ENCODE data around the gene PGM5. TPM values are rescaled to one million over a fixed set of nuclear protein-coding genes. Genes with fewer than 3 reads are reported as not detected.

PGM5 gene
- total RNA-seq, 1 experiment from 2014 or later: not detected

DNA sequence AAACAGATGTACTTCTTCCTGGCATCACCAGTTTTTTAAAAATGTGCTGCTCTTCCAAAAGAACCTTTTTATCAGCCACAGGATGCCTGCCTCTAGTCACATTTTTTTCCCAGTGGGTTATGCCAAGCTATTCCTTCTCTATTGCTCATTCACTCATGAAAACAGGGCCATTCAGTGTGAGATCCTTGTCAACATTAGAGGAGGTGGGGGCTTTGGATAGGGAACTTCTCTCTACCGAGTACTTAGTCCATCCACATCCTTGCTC, 181.1 kb downstream of the PGM5 start:
- no TSS peak for BruUV-seq (replicated peaks)
- Histone ChIP-seq H3K9me3 (ENCODE audit: low read depth, low read length, poor library complexity, severe bottlenecking) (no peaks in the 10 kb centered on the region), H3K4me1 (ENCODE audit: insufficient read depth, low read length, poor library complexity, severe bottlenecking) (no peaks in the 10 kb centered on the region), H3K27ac (ENCODE audit: low read depth, low read length, poor library complexity, severe bottlenecking) (no peak overlapping the region), H3K27me3 (replicated peaks; ENCODE audit: insufficient read depth, low read depth, low read length, poor library complexity) (no peaks in the 10 kb centered on the region), H3K4me3 (ENCODE audit: low read depth, low read length, poor library complexity, severe bottlenecking) (no peak overlapping the region), H3K36me3 (ENCODE audit: insufficient read depth, low read length, poor library complexity, severe bottlenecking) (no peaks in the 10 kb centered on the region)
- no peak for TF ChIP-seq EZH2 (IDR thresholded peaks at IDR 0.05; ENCODE audit: borderline replicate concordance, low read depth, low read length, poor library complexity, severe bottlenecking)
- TF ChIP-seq, protein P1, sequence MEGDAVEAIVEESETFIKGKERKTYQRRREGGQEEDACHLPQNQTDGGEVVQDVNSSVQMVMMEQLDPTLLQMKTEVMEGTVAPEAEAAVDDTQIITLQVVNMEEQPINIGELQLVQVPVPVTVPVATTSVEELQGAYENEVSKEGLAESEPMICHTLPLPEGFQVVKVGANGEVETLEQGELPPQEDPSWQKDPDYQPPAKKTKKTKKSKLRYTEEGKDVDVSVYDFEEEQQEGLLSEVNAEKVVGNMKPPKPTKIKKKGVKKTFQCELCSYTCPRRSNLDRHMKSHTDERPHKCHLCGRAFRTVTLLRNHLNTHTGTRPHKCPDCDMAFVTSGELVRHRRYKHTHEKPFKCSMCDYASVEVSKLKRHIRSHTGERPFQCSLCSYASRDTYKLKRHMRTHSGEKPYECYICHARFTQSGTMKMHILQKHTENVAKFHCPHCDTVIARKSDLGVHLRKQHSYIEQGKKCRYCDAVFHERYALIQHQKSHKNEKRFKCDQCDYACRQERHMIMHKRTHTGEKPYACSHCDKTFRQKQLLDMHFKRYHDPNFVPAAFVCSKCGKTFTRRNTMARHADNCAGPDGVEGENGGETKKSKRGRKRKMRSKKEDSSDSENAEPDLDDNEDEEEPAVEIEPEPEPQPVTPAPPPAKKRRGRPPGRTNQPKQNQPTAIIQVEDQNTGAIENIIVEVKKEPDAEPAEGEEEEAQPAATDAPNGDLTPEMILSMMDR (conservative IDR thresholded peaks at IDR 0.05; ENCODE audit: low read depth, low read length): no peak
- DNase-seq (ENCODE audit: low spot score): no peak
- intact Hi-C loops (cut with micrococcal nuclease; ENCODE audit: unreplicated experiment): no loop called here
- CTCF ChIA-PET: no interaction called here
- POLR2A ChIA-PET (ENCODE audit: low non-redundant PET): no interaction called here

DNA sequence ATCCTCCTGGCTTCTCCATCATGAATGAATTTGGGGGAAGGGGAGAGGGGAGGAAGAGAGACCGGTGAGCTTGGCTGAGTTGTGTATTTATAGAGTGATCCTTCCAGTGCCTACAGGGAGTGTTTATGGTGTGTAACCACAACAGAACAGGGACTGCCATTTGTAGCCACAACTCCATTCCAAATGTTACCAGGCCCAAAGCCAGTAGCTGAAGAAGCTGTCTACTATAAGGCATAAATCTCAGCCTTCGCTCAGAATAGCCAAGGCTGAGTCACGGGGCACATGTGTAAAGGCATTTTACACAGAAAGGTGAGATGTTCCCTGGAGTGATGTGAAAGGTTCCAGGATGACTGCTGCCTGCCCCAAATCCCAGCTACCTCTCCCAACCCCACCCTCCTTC, 181.8 kb downstream of the PGM5 start:
- BruUV-seq (replicated peaks): no TSS peak
- H3K4me3 ChIP-seq (ENCODE audit: low read depth, low read length, poor library complexity, severe bottlenecking): no peak overlapping the region
- no peak overlapping the region for H3K27ac ChIP-seq (ENCODE audit: low read depth, low read length, poor library complexity, severe bottlenecking)
- ChIA-PET POLR2A (ENCODE audit: low non-redundant PET) (no interaction called here), CTCF (no interaction called here)
- DNase-seq (ENCODE audit: low spot score): no peak
- TF ChIP-seq, protein P1 (conservative IDR thresholded peaks at IDR 0.05; ENCODE audit: low read depth, low read length): no peak
- TF ChIP-seq EZH2 (IDR thresholded peaks at IDR 0.05; ENCODE audit: borderline replicate concordance, low read depth, low read length, poor library complexity, severe bottlenecking): no peak
- intact Hi-C loops (cut with micrococcal nuclease; ENCODE audit: unreplicated experiment): no loop called here
- no peaks in the 10 kb centered on the region for H3K4me1 ChIP-seq (ENCODE audit: insufficient read depth, low read length, poor library complexity, severe bottlenecking)
- no peaks in the 10 kb centered on the region for H3K36me3 ChIP-seq (ENCODE audit: insufficient read depth, low read length, poor library complexity, severe bottlenecking)
- H3K9me3 ChIP-seq (ENCODE audit: low read depth, low read length, poor library complexity, severe bottlenecking): no peaks in the 10 kb centered on the region
- no peaks in the 10 kb centered on the region for H3K27me3 ChIP-seq (replicated peaks; ENCODE audit: insufficient read depth, low read depth, low read length, poor library complexity)

DNA sequence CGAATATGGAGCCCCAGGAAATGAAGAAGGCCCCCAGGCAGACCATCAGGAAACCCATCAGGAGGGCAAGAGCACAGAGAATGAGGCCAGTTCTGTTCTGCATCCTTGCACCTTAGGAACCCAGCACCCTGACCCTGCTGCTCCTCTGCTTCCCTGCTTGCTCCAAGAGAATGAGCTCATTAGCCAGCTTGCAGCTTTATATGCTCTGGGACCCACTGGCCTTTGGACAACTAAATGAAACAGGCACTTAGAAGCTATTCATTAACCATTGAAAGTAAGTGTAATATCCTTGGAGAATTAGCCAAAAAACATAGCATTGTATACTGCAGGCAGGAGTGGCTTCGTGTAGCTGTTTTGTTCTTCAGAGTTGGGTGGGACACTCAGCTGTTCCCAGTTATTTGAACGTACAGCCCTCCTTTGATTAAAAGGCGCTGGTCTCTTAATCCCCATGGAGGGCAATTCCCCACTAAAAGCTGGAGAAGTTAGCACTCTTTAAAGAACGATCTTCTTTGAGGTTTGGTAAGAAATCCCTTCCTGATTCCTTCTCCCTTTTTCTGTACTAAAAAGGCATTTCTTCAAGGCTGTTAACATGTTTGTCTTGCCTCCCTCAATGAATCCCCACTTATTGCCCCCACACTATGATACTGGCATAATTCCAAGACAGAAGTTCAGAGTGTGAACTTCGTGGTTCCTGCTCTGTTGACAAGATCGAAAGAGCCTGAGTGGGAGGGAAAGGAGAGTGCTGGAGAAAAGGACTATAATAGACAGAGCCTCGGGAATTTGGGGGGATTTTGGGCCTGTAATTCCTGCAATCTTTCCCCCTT, 184.5 kb downstream of the PGM5 start, which contains the start of gene TMEM252:
Gene TMEM252, minus strand, starts transcription at position 172 of the 824 bp plus-strand sequence. Its CDS starts 69 bp downstream, at position 103.
- no peaks in the 10 kb centered on the region for H3K4me1 ChIP-seq (ENCODE audit: insufficient read depth, low read length, poor library complexity, severe bottlenecking)
- TF ChIP-seq, protein P1 (conservative IDR thresholded peaks at IDR 0.05; ENCODE audit: low read depth, low read length): no peak
- TF ChIP-seq EZH2 (IDR thresholded peaks at IDR 0.05; ENCODE audit: borderline replicate concordance, low read depth, low read length, poor library complexity, severe bottlenecking): no peak
- CTCF ChIA-PET: no interaction called here
- no peak within 1 kb of the TSS for H3K27ac ChIP-seq (ENCODE audit: low read depth, low read length, poor library complexity, severe bottlenecking)
- H3K9me3 ChIP-seq (ENCODE audit: low read depth, low read length, poor library complexity, severe bottlenecking): no peaks in the 10 kb centered on the region
- no peaks in the 10 kb centered on the region for H3K36me3 ChIP-seq (ENCODE audit: insufficient read depth, low read length, poor library complexity, severe bottlenecking)
- H3K4me3 ChIP-seq (ENCODE audit: low read depth, low read length, poor library complexity, severe bottlenecking): no peak within 1 kb of the TSS
- POLR2A ChIA-PET (ENCODE audit: low non-redundant PET): no interaction called here
- DNase-seq (ENCODE audit: low spot score): no peak
- BruUV-seq (replicated peaks): no TSS peak
- peaks cover 3% of the 10 kb centered on the region for H3K27me3 ChIP-seq (replicated peaks; ENCODE audit: insufficient read depth, low read depth, low read length, poor library complexity)
- intact Hi-C loops (cut with micrococcal nuclease; ENCODE audit: unreplicated experiment): no loop called here

Data from A673 (cell line).